Peyer's patch (tissue), 4 donors: Measurements from ENCODE around the gene TCF4.

Experiments used
- POLR2A ChIP-seq, 2 donors: fragments of 450-650 bp; IDR thresholded peaks; one replicate each; pipeline ENCODE4 v1.5.1; 2017; ENCODE audit warnings: antibody characterized with exemption in 2 of 2, mild to moderate bottlenecking in 2 of 2, moderate library complexity in 2 of 2
- TF ChIP-seq, protein P1 (sequence below), 6 experiments: fragments of 450-650 bp in 4 of 6; fragments of 200-600 bp in 2 of 6; sonication (generic) in 1 of 6; IDR thresholded peaks; one replicate each; pipeline ENCODE4 v1.5.1; 2017 to 2019; ENCODE audit warnings: antibody characterized with exemption in 6 of 6, mild to moderate bottlenecking in 3 of 6, moderate library complexity in 1 of 6

DNA sequence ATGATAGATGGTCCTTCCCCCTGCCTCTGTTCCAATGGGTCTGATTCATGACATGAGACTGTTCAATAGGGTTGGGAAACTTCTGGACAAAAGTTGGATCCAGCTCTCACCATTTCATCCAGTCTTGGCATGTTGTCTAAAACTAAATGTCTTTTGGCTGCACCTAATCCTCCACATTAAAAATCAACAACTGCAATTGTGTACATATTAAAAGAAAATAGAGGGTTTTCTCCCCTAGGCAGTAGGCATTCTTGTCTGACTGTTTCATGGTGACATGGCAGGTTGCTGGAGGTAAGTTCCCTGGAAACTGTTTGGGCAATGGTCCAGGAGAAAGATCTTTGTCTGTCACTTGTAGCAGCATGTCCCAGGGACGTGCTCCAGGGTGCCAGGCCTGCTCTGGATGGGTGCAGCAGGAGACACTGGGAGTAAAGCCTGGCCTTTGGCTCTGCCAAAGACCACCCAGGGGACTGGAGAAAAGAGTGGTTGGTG, 135.8 kb downstream of the TCF4 start:
- TF ChIP-seq, protein P1, sequence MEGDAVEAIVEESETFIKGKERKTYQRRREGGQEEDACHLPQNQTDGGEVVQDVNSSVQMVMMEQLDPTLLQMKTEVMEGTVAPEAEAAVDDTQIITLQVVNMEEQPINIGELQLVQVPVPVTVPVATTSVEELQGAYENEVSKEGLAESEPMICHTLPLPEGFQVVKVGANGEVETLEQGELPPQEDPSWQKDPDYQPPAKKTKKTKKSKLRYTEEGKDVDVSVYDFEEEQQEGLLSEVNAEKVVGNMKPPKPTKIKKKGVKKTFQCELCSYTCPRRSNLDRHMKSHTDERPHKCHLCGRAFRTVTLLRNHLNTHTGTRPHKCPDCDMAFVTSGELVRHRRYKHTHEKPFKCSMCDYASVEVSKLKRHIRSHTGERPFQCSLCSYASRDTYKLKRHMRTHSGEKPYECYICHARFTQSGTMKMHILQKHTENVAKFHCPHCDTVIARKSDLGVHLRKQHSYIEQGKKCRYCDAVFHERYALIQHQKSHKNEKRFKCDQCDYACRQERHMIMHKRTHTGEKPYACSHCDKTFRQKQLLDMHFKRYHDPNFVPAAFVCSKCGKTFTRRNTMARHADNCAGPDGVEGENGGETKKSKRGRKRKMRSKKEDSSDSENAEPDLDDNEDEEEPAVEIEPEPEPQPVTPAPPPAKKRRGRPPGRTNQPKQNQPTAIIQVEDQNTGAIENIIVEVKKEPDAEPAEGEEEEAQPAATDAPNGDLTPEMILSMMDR (IDR thresholded peaks at IDR 0.05) = no peak
- no peak for TF ChIP-seq POLR2A (IDR thresholded peaks at IDR 0.05)
